Stimulated activated CD4-positive, alpha-beta T cell treated with anti-CD3 and anti-CD28 coated beads, Interleukin-2, amount 100 ng/mL, for 48 hours (primary cell): ENCODE measurements around the gene EIF3L.
"Not testable (repeated sequence)": the region's sequence is repeated elsewhere in the genome, so short reads cannot be mapped to it uniquely, and the experiment has no call there.

Experiments
- DNase-seq, 2 donors: peaks; one replicate each; pipeline ENCODE4 v3.0.0-alpha.2; 2020

Gene EIF3L

DNA sequence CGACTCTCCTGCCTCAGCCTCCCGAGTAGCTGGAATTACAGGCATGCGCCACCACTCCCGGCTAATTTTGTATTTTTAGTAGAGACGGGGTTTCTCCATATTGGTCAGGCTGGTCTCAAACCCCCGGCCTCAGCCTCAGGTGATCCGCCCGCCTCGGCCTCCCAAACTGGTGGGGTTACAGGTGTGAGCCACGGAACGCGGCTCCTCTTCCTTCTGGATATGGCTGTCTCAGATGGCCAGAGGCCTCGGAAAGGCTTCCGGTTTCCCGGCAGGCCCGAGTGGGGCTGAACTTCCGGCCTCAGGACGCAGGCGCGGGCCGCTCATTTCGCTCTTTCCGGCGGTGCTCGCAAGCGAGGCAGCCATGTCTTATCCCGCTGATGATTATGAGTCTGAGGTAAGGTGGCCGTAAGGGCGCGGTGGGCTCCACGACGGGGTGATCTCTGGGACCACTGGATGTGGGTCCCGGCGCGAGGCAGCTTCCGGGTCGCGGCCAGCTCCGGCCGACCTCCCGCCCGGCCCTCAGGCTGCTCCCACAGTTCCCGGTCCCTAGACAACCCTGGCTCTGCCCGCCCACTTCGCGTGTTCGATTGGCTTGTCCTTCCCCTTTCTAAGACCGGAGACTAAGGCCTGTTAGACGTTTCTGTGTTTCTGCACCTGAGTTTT is at the start of gene EIF3L:
Gene EIF3L (plus strand): TSS at position 331 of the 663 bp plus-strand sequence. CDS start 31 bp downstream, at position 362.
- peak; percentile 83 to 84 for DNase-seq

GRCh38 chr22:37799979-37800378 is 49.2 kb upstream of the EIF3L start:
- not testable (repeated sequence) for DNase-seq

- DNase-seq: no peak
Observed at GRCh38 chr22:37801946-37802309, 47.3 kb upstream of the EIF3L start.

GRCh38 chr22:37802310-37803194 is 46.7 kb upstream of the EIF3L start:
- no peak for DNase-seq

DNA sequence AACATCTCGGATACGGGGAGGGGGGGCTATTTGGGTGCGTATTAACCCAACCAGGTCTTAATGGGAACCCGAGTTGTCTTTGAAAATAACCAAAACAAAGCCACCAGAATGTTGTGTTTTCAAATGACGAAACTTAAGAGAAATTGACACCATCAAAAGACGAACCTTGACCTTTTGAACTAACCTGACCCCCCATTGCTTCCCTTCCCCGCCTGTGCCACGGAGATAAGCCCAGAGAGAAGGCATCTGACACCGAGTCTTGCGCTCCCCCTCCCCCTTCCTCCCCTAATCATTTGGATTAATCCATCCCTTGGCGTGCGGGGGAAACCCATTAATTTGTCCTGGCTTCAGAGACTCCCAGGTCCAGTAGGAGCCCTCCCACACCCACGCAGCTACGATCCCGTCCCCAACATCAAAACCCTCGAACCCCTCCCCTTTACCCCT is 46.0 kb upstream of the EIF3L start:
- no peak for DNase-seq

DNA sequence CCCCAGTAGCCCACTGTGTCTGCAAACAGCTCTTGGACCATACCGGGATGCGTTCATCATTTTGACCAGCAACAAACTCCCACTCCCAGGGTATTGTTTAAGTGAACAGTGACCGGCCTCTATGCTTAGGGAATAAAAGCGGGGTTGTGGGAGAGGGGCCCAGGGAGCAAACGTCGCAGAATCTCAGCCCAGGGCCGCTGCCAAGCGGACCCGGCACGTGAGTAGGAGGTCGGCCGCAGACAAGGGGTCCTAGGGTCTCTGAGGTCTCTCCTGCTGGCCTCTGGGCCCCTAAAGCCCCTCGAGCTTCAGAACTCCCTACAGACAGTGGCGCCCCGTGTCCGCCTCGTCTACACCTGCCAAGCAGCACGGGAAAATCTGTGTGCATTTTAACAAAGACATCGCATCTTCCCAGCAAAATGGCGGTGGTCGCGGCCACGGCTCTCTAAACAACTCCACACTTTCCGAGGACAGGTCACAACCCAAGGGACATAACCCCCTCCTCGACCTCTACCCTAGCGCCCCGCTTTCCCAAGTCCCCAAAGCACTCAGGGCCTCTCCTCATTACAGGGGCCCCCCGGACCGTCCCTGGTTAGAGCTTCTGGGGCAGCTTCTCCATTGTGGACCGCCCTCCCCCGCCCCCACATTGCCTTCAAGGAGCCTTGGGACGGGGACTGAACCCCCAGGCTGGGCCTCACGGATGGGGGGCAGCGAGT is 45.4 kb upstream of the EIF3L start:
- DNase-seq: no peak

DNA sequence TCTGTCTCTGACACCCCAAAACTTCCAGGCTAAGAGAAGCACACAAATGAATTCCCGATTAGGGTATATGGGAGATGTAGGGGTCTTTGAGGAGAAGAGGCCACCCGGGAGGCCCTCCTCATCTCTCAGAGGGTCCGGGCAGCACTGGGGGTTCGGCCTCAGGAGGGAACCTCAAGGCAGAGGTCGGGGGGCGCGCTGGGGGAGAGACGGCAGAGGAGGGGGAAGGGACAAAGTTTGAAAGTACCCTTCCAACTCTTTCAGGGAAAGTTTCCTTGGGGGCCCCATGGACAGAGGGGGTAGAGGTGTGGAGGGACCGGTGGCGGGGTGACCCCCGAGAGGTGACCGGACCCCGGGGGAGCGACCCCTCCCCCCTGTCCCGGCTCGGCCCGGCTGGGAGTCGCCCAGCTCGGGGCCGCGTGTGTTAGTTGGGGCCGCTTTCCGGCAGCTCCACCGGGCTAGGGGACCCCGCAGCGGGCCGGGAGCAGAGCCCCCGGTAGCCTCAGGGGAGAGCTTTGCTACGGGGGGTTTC is 44.8 kb upstream of the EIF3L start:
- DNase-seq: no peak

DNA sequence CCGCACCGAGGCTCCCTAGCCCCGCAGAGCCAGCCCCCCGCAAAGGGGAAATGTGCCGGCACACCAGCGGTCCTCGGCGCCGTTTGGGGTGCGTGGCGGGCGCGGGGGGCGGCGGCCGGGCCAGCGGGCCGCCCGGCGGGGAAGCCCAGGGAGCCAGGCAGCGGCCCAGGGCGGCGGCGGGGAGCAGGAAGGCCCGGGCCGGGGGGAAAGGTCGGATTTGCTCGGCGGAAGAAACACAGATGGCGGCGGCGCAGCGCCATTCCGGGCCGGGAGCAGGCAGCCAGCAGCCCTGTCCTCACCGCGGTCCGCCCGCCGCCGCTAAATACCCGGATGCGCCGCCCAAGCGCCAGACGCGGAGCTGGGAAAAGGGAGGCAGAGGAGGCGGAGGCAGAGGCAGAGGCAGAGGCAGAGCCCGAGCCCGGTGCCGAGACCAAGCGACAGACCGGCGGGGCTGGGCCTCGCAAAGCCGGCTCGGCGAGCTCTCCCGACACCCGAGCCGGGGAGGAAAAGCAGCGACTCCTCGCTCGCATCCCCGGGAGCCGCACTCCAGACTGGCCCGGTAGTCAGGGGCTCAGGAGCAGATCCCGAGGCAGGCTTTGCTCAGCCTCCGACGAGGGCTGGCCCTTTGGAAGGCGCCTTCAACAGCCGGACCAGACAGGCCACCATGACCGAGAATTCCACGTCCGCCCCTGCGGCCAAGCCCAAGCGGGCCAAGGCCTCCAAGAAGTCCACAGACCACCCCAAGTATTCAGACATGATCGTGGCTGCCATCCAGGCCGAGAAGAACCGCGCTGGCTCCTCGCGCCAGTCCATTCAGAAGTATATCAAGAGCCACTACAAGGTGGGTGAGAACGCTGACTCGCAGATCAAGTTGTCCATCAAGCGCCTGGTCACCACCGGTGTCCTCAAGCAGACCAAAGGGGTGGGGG is 44.1 kb upstream of the EIF3L start:
- peak; percentile 74 to 78 for DNase-seq

DNA sequence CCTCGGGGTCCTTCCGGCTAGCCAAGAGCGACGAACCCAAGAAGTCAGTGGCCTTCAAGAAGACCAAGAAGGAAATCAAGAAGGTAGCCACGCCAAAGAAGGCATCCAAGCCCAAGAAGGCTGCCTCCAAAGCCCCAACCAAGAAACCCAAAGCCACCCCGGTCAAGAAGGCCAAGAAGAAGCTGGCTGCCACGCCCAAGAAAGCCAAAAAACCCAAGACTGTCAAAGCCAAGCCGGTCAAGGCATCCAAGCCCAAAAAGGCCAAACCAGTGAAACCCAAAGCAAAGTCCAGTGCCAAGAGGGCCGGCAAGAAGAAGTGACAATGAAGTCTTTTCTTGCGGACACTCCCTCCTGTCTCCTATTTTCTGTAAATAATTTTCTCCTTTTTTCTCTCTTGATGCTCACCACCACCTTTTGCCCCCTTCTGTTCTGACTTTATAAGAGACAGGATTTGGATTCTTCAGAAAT is 43.4 kb upstream of the EIF3L start:
- DNase-seq: no peak

DNA sequence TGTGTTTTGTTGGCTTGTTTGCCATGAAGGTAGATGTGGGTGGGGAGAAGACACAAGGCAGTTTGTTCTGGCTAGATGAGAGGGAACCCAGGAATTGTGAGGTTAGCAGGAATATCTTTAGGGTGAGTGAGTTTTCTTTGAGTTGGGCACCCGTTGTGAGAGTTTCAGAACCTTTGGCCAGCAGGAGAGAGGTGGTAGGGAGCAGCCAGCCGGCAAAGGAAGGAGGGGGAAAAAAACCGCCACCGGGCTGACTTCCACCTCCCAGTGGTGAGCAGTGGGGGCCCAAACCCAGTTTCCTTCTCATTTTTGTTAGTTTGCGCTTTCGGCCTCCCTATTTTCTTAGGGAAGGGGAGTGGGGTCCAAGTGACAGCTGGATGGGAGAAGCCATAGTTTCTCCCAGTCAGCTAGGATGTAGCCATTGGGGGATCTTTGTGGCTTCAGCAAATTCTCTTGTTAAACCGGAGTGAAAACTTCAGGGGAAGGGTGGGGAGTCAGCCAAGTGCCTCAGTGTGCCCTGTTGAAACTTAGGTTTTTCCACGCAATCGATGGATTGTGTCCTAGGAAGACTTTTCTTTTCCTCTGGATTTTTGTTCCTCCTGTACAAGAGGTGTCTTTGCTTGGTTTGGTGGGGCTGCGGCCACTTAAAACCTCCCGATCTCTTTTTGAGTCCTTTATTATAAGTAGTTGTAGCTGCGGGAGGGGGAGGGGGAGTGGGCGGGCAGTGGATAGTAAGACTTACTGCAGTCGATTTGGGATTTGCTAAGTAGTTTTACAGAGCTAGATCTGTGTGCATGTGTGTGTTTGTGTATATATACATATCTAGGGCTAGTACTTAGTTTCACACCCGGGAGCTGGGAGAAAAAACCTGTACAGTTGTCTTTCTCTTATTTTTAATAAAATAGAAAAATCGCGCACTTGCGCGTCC is 42.5 kb upstream of the EIF3L start:
- DNase-seq: no peak

GRCh38 chr22:37807410-37808293 is 41.6 kb upstream of the EIF3L start, which contains the start of gene GCAT:
Gene GCAT (plus strand): TSS chr22:37807934. CDS start chr22:37807968, 34 bp downstream.
- DNase-seq: peak; percentile 88 to 91

GRCh38 chr22:37808294-37808657 is 40.9 kb upstream of the EIF3L start:
- no peak for DNase-seq

DNA sequence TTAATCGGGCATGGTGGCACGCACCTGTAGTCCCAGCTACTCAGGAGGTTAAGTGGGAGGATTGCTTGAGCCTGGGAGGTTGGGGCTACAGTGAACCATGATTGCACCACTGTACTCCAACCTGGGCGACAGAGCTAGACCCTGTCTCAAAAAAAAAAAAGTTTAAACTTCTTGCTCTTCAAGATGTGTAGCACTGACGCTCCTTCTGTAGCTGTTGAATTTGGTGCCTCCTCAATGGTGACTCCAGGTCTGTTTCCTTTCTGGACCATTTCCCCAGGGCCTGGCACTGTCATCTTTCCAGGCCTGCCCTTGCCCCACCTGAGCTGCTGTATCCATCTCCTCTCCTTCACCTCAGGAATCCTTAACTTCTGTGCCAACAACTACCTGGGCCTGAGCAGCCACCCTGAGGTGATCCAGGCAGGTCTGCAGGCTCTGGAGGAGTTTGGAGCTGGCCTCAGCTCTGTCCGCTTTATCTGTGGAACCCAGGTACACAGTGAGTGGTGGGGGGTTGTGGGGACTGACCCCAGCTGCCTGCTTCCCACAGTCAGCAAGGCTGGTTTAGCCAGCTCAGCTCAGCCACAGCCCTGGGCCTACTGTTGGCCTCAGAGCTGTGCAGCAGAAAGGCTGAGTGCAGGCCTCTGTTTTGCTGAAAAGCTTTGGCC is 39.4 kb upstream of the EIF3L start:
- DNase-seq: no peak

- no peak for DNase-seq
Observed at GRCh38 chr22:37811867-37812266, 37.4 kb upstream of the EIF3L start.

GRCh38 chr22:37812869-37813678 is 36.1 kb upstream of the EIF3L start:
- no peak for DNase-seq

GRCh38 chr22:37815593-37815992 is 33.6 kb upstream of the EIF3L start:
- DNase-seq: no peak

GRCh38 chr22:37816543-37817180 is 32.6 kb upstream of the EIF3L start:
- DNase-seq: no peak
